ENCODE data around the gene SCUBE1.

The SCUBE1 gene

DNA sequence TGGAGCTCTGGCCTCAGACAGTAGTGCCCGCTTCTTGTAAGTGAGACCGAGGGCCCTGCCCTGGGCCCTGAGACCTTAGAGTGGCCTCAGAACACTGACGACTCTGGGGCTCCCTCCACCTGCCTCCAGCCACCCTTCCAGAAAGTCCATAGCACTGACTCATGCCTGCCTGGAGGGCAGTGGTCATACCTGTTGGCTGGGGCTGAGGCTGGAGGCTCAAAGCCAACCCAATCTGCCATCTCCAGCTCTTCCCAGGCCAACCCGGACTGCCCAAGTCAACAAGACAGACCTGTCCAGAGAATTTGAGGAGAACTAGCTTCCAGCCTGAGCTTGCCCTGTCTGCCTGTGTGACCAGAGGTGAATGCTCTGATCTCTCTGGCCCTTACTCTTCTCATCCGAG lies 89.3 kb downstream of the SCUBE1 start:
- DNase-seq = no peak

DNA sequence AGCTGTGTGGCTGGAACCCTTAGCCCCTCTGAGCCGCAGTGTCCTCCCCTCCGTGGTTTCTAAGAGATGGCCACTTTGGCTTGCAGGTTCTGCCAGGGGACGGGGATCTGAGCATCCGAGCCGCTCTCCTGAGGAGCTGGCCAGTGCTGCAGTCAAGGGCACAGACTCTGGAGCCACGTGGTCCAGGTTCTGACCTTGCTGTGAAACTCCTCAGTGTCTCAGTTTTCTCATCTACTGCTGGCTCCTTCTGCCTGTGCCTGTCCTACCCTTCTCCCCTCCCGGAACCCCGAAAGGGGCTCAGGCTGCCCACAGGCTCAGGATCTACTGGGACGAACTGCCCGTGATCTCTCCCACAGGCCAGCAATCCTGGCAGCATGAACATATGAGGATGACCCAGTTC lies 90.9 kb downstream of the SCUBE1 start:
- no peak for DNase-seq

DNA sequence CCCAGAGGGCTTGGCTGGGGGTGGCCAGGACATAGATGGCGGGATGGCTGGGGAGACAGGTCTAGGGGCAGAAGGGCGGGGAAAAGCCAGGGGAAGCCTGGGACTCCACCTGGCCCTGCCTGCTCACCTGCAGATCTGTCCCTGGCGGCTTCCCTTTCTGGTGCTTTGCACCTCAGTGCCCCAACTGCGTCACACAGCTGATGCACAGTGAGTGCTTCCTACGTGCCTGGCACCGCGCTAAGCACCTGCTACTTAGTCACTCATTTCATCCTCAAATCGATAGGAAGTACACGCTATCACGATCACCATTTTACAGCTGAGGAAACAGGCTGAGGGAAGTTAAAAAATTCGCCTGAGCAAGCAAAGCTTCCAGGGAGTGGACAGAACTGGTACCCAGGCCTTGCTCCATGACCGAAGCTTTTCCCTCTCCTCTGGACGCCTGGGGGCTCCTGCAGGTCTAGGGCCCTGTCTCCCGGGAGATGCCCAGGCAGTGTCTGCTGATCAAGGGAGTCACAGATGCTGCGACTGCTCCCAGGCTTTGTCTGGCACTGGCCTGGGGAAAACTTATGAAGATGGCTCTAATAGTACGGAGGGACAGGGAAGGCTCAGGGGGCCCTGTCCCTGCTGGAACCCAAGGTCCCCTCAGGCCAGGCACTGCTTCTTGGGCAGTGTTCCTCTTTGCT lies 93.2 kb downstream of the SCUBE1 start:
- DNase-seq = no peak

DNA sequence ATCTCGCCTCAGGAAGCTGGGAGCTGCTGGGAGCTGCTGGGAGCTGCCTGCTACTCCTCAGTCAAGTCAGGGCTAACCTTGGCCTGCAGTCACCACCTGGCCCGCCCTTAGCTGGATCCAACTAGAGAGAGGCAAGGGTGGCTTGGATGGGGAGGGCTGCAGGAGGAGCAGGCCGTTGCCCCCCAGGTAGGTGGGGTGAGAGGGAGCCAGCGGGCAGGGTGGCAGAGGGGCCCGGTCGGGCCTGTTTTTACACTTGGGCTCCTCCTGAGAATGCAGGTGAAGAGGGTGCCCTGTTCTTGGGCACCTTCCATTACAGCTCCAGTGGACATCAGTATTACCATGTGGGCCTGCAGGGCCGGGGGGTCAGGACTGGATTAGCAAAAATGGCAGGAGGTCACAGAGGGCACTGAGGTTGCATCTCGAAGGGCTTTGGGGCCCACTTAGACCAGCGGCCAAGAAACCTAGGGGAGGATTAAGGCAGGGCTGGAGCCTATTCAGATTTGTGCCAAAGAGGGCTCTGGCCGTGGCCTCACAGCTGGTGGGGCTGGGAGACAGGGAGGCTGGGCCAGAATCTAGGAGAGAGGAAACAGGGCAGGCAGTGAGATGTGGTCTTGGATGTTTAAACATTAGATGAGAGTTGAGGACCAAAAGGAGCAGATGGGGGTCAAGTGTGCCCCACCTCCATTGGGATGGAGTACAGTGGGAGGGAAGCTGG lies 95.5 kb downstream of the SCUBE1 start:
- no peak for DNase-seq

DNA sequence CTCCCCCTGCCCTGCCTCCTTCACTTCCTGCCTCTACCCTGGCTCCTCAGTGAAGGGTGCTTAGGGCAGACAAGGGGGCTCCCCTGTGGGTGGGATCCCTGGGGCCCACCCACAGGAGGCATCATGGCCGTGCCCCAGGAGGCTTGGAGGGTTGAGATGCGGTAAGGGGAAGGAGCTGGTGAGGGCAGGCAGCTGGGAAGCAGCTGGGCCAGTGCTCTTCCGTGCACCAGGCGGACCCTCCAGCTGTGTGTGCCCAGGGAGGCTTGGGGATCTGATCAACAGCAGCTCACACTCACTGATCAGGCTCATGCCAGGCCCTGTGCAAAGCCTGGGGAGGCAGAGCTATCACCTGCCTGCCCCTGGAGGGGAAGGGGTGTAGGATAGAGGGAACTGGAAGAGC lies 97.0 kb downstream of the SCUBE1 start:
- no peak for DNase-seq

DNA sequence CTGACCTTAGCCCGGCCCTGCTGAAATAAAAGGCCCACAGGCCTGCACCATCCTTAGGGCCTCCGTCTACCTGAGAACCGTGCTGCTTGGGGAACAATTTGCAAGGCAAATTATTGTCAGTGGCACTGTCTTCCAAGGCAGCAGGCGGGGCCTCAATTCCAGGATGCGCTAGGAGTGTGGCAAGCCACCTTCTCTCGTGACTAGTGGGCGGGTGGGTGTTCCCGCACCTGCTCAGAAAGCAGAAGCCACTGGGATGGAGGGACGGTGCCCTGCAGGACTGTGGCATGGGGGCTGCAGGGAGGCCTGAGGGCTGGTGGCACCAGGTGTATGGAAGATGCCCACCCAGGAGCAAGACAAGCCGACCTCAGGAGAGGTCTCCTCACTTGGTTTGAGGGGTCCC lies 97.5 kb downstream of the SCUBE1 start:
- no peak for DNase-seq

DNA sequence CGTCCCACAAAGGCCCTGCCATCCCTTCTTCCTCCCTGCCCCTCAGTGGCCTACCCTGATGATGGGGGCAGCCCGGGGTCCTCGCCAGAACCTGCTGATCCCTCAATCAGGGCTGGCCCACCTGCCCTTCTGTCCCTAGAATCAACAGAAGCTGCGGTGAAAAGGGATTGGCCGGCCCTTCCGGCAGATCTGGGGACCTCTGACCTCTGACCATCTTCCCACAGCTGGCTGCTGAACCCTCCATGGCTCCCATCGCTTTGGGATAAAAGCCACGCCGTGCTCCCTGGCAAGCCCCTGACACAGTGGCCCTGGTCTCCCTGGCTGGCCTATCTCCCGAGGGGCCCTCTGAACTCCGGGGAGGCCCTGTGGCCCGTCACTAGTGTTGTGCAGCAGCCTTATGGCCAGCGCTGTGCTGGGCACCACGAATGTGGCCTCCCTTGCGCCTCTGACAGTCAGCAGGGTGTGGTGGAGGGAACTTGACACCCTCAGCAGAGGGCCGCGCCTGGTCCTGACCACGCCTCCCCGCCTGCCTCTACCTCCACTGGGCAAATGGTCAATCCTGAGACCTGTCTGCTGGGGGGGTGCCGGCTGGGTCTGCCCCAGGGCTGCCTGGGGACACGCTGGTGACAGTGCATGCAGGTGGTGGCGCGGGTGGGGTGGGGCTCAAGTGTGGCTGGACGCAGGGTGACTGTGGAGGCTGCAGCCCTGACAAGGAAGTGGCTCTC lies 98.2 kb downstream of the SCUBE1 start:
- no peak for DNase-seq

DNA sequence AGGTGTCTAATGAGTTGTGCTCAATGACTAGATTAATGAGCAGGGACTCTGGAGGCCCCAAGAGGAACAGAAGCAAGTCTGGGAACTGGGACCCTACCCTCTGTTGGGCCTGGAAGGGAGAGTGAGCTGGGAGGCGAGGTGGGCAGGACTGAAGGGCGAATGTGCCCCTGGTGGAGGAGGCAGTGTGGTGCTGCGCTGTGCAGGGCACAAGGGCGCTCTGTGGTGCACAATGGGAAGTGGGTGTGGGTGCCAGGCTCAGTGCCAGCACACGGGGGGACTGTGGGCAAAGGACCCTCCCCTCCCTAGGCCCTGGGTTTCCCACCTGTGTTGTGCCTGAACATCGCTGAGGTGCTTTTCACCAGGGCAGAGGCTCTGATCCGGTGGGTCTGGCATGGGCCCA lies 98.8 kb downstream of the SCUBE1 start:
- no peak for DNase-seq

DNA sequence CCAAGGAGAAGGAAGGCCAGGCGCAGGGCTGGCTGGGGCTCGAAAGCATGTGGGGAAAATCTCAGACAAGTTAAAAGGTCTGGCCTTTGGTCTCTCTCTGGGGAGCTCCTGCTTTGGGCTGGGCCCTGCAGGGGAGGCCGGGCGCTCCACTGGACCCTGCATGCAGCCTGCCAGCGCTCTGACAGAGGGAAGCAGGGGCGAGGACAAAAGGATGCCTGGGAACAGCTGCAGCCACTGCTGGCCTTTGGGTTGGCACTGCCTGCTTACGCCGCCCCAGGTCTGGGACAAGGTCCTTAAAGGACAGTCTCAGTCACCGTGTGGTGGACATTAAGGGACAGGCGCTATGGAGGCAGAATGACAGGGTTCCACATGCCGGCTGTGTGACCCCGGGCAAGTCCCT lies 99.8 kb downstream of the SCUBE1 start:
- DNase-seq = no peak

DNA sequence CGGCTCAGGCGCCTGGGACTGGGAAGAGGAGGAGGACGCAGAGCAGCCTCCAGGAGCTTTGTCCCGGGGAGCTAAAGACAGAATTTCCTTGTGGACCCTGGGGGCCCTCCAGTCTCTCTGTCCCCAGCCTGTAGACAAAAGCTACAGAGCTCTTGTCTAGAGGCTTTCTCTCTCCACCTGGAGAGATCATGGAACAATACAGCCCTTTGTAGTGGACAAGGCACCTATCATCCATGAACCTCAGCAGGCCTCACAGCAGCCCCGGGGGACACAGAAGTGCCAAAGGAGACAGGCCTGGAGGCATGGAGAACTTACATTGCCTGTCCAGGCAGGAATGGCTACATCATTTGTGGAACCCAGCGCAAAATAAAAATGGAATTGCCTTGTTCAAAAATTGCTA lies 100.5 kb downstream of the SCUBE1 start:
- no peak for DNase-seq

DNA sequence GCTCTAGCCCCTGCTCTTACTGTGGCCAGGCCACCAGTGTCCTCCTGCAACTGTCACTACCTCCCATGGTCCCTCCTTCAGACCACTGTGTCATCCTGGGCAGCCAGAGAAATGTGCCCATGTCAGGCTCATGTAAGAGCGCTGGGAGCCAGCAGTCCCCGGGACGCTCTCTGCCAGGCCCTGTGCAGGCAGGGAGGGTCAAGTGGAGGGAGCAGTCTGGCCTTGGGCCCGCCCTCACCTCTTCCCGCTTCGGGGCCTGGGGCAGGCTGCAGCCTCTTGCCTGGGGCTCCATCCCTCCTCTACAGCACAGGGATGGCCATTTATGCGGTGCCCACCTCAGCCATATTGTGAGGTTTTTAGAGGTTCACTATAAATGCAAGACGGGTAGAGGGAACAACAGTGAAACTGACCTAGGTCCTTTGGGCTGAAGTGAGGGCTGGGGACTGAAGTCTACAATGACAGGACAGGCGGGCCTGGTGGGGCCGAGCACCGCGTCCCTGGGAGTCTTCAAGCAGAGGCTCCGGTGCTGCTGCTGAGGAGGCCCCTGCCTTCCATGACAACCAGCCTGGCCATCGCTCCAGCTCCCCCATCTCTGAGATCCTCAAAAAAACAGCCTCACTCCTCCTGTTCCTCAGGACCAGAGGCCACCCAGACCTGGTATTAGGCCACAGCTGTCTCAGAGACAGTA lies 101.3 kb downstream of the SCUBE1 start:
- DNase-seq = no peak

DNA sequence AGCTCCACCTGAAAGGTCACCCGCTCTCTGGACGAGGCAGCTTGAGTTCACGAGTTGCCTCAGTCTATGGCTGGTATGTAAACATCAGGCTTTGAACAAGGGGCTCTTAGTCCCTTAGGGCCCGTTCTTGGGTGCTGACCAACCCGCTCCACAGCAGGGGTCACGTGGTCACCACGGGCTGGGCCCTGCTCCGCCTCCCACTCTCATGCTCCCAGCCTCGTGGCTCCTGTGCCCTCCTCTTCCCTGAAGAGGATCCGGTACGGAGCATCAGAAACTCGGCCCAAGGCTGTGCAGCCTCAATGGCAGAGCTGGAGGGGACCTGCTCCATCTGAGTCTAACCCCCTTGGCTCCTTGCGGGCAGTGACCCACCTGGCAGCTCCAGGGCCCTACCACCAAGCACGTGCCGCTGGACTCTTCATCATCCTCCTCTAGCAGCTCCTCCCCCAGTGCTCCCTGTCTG lies 102.0 kb downstream of the SCUBE1 start:
- DNase-seq = no peak

DNA sequence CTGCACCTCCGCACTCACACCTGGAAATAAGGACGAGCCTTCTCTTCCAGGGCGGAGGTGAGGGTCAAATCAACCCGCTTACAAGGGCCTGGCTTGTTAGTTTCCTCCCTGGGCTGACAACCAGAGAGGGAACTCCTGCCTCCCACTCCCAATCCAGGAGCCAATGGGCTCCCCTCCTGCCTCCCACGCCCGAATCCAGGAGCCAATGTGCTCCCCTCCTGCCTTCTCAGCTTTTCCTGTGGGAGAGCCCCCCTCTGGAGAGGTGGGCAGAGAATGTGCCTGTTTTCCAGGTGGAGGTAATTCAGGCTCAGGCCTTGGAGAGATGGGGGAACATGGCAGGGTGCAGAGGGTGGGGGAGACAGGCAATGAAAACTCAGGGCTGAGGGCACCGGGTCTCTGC lies 102.6 kb downstream of the SCUBE1 start:
- no peak for DNase-seq

DNA sequence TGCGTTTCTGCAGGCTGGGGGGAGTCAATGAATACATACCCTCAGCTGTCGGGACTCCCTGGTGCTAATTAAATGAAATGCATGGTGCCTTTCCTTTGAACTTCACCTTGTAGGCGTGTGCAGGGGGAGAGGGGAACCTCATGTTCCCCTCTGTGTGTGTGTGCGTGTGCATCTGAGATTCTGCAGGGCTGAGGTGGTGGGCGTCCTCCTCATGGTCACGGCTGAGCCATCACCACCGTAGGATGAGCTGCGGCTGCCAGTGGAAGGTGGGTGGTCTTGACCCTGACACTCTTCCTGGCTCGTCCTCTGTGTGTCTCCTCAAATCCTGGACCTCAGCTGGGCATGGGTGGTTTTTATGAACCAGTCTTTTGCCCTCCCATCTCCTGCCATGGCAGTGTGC lies 103.2 kb downstream of the SCUBE1 start:
- DNase-seq = no peak

DNA sequence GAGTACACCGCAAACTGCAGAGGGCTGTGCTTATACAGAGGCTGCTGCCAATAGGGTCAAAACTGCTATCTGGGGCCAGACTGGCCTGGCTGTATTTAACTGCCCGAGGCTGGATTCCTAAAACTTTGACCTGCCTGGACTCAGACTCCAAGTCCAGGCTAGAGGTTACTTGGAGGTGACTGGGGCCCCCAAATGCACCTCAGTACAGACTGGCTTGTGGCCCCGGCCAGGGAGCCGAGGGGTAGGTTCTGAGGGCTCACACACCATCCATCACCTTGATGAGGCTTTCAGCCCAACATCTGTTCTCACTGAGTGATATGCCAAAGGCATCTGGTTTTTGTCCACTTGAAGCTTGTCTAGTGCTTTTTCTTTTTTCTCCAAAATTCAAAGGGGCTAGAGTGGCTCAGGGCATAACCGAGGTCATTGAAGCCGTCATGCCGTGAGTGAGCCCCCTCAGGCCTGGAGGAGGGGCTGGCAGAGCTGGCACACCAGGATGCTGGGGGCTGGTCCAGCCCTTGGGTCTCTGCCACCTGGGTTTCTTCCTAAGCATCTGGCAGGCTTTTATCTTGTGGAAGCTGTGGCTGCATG lies 103.9 kb downstream of the SCUBE1 start:
- no peak for DNase-seq

DNA sequence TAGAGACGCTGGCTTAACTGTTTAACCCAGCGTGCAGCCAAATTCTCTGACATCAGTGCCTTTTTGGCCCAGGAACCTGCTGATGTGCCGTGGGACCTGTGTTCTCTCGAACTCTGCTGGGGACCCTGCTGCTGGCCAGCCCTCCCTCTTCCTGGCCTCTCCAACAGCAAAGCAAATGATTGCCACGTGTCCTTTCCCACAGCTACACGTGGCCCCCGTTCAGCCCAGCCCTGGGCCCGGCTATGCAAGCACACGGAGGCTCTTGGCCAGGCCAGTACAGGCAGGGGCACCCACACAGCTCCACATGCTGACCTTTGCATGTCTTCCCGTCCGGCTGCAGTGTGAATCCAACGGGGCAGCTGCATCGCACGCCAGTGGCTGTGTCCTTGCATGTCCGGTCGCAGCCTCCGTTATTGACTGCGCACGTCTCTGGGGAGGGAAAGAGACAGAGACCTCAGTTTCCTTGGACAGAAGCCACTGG lies 104.6 kb downstream of the SCUBE1 start:
- no peak for DNase-seq

DNA sequence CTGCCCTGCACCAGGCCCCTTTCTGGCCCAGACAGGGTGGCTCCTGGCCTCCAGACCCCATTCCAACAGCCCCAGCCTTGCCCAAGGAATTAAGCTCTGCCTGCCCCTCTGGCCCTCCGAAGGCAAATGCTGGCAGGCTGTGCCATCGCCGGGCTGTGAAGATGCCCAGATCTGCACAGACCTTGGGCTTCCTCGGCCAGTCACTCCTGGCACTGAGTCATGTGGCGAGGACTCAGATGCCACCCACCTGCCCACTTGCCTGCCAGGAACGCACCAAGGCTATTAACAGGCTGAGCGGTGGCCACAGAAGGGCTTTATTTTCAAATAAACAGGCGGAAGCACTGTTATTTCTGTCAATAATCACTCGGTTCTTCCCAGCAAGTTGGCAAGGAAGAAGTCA lies 105.9 kb downstream of the SCUBE1 start:
- no peak for DNase-seq

DNA sequence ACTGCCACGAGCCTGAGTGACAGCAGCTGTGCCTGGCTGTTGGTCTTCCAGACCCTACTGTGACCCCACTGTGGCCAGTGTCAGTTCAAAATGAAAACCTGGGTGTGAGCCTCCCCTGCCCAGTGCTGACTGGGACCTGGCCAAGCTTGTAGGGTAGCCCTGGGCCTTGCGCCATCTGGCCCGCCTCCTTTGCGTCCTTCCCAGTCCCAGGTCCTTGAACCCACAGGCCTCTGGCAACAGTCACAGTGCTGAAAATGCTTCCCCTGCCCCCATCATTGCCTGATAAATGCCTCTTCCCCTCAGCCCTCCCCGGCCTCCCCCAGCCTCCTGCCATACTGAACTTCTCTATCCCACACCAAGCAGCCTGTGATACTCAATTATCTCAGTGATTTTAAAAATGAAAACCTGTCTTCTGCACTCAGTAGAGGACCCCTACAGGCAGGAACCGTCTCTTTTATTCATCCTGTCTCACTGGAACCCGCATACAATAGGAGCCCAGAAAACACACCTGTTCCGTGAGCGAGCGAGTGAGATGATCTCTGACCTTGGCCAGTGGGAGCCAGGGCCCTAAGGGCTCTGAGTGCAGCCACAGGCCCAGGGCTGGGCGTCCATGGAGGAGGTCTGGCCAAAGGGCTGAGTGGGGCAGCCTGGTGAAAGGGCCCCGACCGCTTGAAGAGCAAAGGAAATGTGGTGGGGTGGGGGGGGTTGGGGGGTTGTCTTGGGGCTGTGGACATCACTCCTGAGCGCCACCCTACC lies 106.6 kb downstream of the SCUBE1 start:
- DNase-seq = no peak

DNA sequence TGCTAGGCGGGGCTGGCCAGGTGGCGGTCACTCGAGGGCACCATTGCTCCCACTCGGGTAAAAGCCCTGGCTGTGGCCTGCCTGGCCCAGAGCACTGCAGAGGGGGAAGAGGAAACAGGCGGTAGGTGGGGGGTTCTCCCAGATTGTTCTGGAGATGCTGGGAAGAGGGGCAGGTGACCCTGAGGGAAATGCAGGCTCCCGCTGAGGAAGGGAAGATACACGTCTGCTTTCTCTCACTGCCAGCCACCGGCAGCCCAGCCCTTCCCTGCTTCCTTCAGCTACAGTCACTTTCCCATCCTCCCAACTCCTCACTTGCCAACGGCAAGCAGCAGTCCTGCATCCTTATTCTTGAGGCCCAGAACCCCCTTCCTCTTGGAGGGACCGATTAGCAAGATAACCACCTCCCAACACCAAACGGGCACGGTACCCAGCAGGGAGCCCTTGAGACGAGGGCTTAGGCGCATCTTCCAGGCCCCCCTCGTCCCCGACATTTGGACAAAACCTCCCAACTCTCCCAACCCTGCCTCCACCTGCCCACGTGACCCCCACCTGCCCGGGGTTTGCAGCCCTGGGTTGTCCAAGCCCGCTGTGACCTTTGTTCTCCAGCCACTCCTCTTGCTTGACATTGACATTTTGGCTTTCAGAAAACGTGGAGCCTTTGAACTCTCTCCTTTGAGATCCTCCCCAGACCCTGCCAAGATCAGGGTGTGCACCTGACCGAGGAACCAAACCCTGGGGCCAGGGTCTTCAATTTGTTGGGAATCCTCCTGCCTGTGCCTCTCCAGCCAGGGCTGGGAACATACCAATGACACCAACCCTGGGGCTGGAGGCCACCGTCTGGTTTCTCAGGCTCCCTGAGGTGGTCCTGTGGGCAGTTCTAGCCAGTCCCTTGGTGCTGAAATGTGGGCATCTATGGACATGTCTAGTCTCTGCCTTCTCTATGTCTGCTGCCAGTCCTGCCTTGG lies 107.4 kb downstream of the SCUBE1 start:
- no peak for DNase-seq

DNA sequence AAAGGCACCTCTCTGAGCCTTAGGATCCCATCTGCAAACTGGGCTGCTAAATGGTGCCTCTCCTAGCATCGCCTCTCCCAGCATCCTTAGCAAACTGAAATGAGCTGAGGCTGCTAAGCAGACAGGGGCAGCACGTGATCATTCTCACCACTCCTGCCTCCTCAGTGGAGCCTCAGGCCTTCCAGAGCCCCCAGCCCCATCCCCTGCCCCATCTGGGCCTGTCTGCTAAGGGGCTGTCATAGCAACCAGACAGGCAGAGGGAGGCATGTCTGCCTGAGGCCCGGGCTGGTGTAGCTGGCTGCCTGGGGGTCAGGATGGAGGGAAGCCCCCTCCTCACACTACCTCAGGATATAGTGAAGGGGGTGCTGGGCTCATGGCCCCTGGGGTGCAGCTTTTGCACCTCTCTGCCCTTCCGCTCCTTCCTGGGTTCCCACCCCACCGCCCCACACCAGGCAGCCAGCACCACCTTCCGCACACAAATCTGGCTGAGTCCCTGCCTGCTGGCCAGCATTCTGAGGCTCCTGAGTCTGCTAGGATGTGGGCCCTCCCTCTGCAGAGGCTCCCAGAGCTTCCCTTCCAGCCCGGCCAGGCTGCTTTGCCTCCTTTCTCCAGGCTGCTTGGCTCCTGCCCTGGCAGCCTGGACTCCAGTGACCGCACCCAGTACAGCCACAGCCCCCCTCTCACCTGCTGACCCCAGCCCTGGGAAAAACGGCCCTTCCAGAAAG lies 108.7 kb downstream of the SCUBE1 start:
- no peak for DNase-seq
